ENCODE data around the gene ASCL5.
A peak's percentile ranks its signal among the peaks of the same experiment; 100 is the strongest.

ASCL5 gene

GRCh38 chr1:201134405-201134804 is 7.4 kb upstream of the ASCL5 start:
- DNase-seq, result no peak

DNA sequence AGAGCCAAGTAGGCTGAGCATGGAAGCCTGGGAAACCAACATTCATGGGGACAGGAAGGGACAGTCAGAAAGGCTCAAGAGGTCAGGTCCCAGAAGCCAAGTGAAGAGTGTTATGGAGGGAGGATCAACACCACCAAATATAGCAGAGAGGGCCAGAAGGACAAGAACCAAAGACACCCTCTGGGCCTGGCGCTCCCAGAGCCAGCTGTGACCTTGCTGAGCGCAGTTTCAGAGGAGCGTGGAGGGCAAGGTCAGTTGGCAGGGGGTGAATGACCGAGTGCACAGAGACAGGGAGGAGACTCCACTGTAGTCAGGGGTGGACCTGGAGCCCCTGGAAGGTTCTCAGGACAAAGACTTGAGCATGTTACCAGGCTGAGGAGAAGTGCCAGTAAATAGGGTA is 4.4 kb upstream of the ASCL5 start:
- DNase-seq, result no peak

DNA sequence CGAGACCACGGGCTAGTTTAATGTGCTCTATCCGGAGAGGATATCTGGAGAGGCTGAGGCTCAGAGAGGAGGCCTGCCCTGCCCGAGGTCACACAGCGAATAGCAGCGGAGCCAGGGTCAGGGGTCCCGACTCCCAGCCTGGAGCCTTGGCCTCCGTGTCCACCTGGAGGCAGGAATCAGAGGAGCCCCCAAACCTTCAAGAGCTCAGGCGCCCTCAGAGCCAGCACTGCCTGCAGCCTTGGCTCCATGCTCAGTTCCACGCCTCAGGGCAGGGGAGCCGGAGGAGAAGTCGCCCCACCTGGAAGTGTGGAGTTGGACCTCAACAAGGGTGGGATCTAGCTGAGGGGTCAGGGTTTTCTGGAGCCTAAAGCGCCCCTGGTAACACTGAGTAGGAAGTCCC is 2.0 kb upstream of the ASCL5 start:
- no peak for DNase-seq

DNA sequence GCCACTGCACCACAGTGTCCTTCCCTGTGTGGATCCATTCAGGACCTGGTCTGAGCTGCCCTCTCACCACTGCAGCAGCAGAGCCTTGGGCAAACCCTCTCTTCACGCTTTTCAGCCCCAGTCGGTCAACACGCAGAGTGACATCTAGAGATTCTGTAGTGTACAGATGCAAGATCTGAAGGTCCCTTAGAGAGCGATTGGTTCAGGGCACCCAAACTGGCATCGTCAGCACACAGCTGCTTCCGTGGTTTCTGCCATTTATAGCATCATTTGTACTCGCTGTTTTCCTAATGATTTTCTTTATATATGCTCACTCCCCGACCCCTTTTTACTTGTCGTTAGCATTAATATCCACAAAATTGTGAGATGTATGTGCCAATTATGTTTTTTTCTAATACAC is 1.5 kb upstream of the ASCL5 start:
- no peak for DNase-seq

DNA sequence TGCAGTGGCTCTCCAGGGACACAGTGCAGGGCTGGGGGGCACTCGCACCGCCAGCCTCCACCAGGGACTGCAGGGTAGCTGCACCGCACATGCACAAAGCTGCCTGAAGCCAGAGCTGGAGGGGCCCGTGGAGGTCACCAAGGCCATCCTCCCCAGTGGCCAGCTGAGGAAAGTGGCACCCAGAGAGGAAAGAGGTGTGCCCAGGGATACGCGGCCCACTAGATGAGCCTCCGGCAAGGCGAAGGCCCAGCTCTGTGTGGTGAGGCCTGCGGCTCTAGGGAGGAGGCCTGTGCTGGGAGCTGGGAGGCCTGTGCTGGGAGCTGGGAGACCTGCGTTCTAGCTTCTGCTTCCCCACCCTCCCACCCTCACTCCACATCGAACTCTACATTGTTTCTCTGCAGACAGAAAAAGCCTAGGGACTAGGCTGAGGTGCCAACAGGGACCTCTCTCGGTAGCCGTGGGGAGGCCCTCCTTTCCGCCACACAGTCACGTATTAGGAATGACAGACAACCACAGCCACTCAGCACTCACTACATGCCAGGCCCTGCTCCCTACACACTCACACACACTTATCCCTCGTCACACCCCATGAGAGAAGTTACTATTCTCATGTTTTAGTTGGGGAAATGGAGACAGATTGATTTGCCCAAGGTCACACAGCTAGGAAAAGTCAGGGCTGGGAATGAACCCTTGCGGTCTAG is 921 bp upstream of the ASCL5 start:
- no peak for DNase-seq

- DNase-seq, result no peak
Measured at GRCh38 chr1:201126463-201126831, 537 bp downstream of the ASCL5 start.

- DNase-seq, result no peak
Measured at GRCh38 chr1:201125800-201126199, 1.2 kb downstream of the ASCL5 start.

DNA sequence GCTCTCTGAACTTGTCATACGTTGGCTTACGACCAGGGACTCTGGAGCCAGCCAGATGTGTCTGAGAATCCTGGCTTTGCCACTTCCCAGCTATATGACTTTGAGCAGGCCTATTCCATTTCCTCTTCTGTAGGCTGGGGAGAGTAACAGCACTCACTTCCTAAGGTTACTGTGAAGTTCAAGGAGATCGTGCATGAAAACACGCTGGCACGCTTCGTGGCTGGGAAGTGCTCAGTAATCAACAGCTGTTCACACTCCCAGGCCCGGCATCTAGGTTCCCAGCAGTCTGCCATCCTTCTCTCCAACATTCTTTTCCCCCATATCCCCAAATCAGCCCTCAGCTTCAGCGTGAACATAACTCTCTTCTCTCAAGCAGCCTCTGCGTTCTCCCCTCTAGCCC is 2.0 kb downstream of the ASCL5 start:
- no peak for DNase-seq

DNA sequence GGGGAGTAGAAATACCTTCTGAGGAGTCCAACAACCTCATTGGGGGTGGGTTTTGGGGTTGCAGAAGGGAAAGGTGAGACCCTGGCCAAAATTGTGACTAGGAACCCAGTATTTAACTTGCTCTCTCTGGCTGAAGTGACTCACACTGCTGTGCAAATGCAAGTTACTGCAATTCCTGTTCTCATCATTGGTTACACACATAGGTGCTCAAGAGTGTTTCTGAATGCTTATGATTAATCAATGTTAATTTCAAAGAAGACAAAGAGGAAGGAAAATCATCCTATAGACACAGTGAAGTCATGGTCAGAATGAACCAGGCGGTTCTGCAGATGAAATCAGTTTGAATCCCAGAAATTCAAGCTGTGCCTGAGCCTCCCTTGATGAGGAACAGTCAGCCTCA is 3.1 kb downstream of the ASCL5 start:
- DNase-seq, result no peak

- DNase-seq, result no peak
Measured at GRCh38 chr1:201122321-201122957, 4.5 kb downstream of the ASCL5 start.

- peak; percentile 79 for DNase-seq
Measured at GRCh38 chr1:201119206-201120197, 7.5 kb downstream of the ASCL5 start.

GRCh38 chr1:201116091-201116490 is 10.9 kb downstream of the ASCL5 start:
- DNase-seq, result no peak

DNA sequence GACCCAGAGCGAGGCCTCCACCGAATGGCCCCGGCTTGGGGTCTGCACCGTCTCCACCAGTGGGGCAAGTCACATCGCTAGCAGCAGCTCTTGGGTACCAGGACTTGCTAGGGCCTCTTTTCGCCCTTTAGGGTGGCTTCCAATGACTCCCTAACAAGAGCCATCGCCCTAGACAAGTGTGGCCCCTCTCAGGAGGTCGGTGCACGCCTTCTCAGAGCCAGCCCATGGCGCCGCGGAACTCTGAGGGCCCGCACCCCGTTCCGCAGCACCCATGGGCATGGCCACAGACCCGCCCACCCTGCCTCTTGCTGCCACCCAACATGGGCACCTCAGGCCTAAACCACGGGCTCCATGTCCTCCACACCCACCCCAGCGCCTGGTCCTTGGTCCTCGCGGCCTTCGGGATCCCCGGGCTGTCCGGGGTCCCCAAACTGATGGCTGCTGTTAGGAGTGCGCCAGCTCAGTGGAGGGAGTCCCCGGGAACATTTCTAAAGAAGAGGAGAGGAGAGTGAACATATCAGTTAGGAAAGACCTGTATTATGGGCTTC is 11.5 kb downstream of the ASCL5 start:
- DNase-seq, result no peak

DNA sequence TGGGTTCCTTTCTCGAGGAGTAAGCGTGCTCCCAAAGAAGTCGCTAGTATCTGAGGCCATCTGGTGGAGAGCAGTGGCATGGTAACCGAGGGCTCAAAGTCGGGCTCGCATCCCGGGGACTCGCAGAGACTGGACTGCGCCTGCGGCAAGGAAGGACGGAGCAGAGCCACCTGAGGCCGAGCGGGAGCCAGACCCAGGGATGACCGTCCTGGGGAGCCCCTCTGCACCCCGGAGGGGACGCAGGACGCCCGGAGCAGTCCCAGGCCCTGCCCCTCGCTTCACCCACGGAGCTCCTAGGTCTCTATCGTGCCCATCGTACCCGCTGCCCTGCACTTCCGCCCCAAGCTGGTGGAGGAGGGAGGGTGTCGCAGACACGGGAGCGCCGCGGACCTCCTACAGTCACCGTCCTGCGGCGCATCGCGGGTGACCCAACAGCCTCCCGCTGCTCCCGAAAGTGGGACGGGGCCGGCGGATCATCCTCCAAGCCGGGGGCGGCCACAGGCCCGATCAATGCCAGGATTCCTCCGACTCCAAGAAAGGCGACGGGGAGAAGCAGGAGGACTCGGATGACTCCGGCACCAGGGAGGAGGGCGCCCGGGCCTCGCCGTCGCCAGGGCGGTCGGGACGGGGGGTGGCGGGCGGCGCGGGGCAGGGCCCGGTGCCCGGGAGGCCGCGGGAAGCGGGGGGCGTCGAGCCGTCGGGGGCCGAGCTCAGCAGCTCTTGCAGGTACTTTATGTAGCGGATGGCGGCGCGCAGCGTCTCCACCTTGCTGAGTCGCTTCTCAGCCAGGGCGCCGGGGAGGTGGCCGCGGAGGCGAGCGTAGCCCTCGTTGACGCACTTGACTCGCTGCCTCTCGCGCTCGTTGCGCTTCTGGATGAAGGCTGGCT is 12.5 kb downstream of the ASCL5 start:
- peak; percentile 83 for DNase-seq

- DNase-seq, result no peak
Measured at GRCh38 chr1:201113451-201114244, 13.3 kb downstream of the ASCL5 start.

GRCh38 chr1:201112926-201113325 is 14.1 kb downstream of the ASCL5 start:
- no peak for DNase-seq

DNA sequence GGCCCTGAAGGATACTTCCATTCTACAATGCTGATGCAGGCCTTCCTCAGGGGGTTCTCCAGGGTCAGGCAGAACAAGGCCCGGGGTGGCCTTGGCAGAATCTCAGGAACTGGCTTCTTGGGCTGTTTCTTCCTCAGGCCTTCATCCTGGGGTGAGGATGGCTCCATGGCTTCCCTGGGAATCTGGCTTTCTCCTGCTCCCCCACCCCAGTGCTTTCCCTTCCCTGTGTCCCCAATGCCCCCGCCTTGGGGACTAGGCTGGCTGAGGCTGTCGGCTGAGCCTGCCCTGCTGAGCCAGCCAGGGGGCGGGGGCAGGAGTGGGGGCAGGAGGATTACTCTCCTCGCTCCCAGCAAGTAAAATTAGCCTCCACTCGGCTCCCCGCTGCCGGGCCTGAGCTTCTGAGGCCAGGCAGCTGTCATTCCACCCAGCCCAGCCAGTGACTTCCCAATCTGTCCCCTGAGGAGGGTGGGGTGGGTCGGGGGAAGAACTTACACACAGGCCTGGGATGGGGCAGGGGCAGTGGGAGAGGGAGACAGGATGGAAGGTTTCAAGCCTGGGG is 14.7 kb downstream of the ASCL5 start, which contains the start of gene CACNA1S:
Gene CACNA1S (minus strand): TSS at position 254 of the 559 bp plus-strand sequence. CDS start 87 bp downstream, at position 167.
- DNase-seq, result no peak

GRCh38 chr1:201111672-201112071 is 15.3 kb downstream of the ASCL5 start:
- no peak for DNase-seq

GRCh38 chr1:201111156-201111555 is 15.8 kb downstream of the ASCL5 start:
- DNase-seq, result no peak

- DNase-seq, result no peak
Measured at GRCh38 chr1:201110616-201111015, 16.4 kb downstream of the ASCL5 start.

- no peak for DNase-seq
Measured at GRCh38 chr1:201110138-201110537, 16.8 kb downstream of the ASCL5 start.
